Neural cell (in vitro differentiated cells): ENCODE measurements around the gene RPP14. TPM values are rescaled to one million over a fixed set of nuclear protein-coding genes. Genes with fewer than 3 reads are reported as not detected.

Experiments used
- polyA plus RNA-seq: library from polyadenylated mRNA; depleted of rRNA; stranded (reverse); fragments of >200 nt; gene quantifications from 2 replicates; pipeline ENCODE4 v1.2.3, GENCODE V29; 2014
- small RNA-seq, 3 experiments: library from RNA; depleted of rRNA; stranded (forward); fragments of <200 nt; gene quantifications; one replicate each; pipeline ENCODE3, GENCODE V24; 2012

Gene RPP14
- polyA plus RNA-seq, 1 donor from 2014 or later, result 13.0 TPM

Small RNAs within 50 kb of the gene (small RNA-seq; reads per million reads assigned to genes)
- 0 reads per million in 3 experiments for gene AC098479.1

Other genes with a start within 250 kb of the RPP14 start
- not detected in 2 replicates for gene DNASE1L3, start 95.3 kb upstream of the RPP14 start, polyA plus RNA-seq
- 34.0 and 38.9 TPM in 2 replicates for gene ABHD6, start 68.5 kb upstream of the RPP14 start, polyA plus RNA-seq
- gene HTD2, start 275 bp downstream of the RPP14 start, polyA plus RNA-seq, result 19.0 and 23.2 TPM in 2 replicates
- gene PXK, start 26.6 kb downstream of the RPP14 start, polyA plus RNA-seq, result 37.7 and 40.4 TPM in 2 replicates
- 154 and 201 TPM in 2 replicates for gene PDHB, start 127.6 kb downstream of the RPP14 start, polyA plus RNA-seq
- 64.0 and 68.5 TPM in 2 replicates for gene KCTD6, start 185.9 kb downstream of the RPP14 start, polyA plus RNA-seq
- gene ACOX2, start 230.9 kb downstream of the RPP14 start, polyA plus RNA-seq, result not detected in 2 replicates